GM20431 (cell line): ENCODE results near the gene NR1D1.

Experiments
- in situ Hi-C: fragments of 300-500 bp; cut with MseI, MboI; formaldehyde crosslinking; loops from one replicate; pipeline ENCODE4 v1.15.0; 2020; ENCODE audit warnings: low sequenced_read_pairs; ENCODE audit not compliant: unreplicated experiment

The NR1D1 gene

GRCh38 chr17:40112191-40112711 lies 11.9 kb upstream of the NR1D1 start:
- in situ Hi-C loops: loop anchor here (10.0 kb wide), 1 partner anchor 53 kb away; no protein-coding TSS in a partner anchor

- in situ Hi-C loops: loop anchor here (10.0 kb wide), 1 partner anchor 53 kb away; no protein-coding TSS in a partner anchor
These were observed 11.1 kb upstream of the NR1D1 start for GRCh38 chr17:40111221-40112128.

- in situ Hi-C loops: loop anchor here (10.0 kb wide), 1 partner anchor 55 kb away; no protein-coding TSS in a partner anchor
These were observed 9.8 kb upstream of the NR1D1 start for GRCh38 chr17:40110026-40110845.

GRCh38 chr17:40108970-40109824 lies 8.8 kb upstream of the NR1D1 start:
- in situ Hi-C loops: no loop called here

GRCh38 chr17:40107522-40108174 lies 7.3 kb upstream of the NR1D1 start:
- in situ Hi-C loops: no loop called here

- in situ Hi-C loops: no loop called here
These were observed 6.6 kb upstream of the NR1D1 start for GRCh38 chr17:40106760-40107521.

- in situ Hi-C loops: no loop called here
These were observed 5.7 kb upstream of the NR1D1 start for GRCh38 chr17:40105861-40106759.

- in situ Hi-C loops: no loop called here
These were observed 4.5 kb upstream of the NR1D1 start for GRCh38 chr17:40104594-40105486.

- in situ Hi-C loops: no loop called here
These were observed 3.3 kb upstream of the NR1D1 start for GRCh38 chr17:40103688-40104087.

- in situ Hi-C loops: no loop called here
These were observed 2.8 kb upstream of the NR1D1 start for GRCh38 chr17:40103071-40103661.

- in situ Hi-C loops: no loop called here
These were observed 1.2 kb upstream of the NR1D1 start for GRCh38 chr17:40101367-40102210.

- in situ Hi-C loops: no loop called here
These were observed 429 bp upstream of the NR1D1 start for GRCh38 chr17:40100669-40101366.

GRCh38 chr17:40099619-40100418 lies 570 bp downstream of the NR1D1 start:
- in situ Hi-C loops: no loop called here
